GM12891 (cell line): Measurements from ENCODE around the gene DEPDC5.
"Not testable (repeated sequence)": the region's sequence is repeated elsewhere in the genome, so short reads cannot be mapped to it uniquely, and the experiment has no call there.

Experiments used
- DNase-seq: peaks from one replicate; pipeline ENCODE4 v3.0.0; 2011; ENCODE audit warnings: low spot score; ENCODE audit not compliant: insufficient read length
- FAIRE-seq: peaks from 2 replicates; lab custom pipeline; 2011; peaks lifted over from hg19 to GRCh38; lab: Jason Lieb, UNC
- PAX5 ChIP-seq: IDR thresholded peaks from 2 replicates; pipeline ENCODE4 v1.6.1; 2011; ENCODE audit warnings: low read length, moderate library complexity, mild to moderate bottlenecking; ENCODE audit not compliant: insufficient read depth, severe bottlenecking
- POLR2A ChIP-seq: IDR thresholded peaks from 2 replicates; pipeline ENCODE4 v1.6.1; 2011; ENCODE audit warnings: low read depth, low read length, control low read depth
- POLR2AphosphoS5 ChIP-seq: IDR thresholded peaks from 2 replicates; pipeline ENCODE4 v1.6.1; 2011; ENCODE audit warnings: low read depth, low read length, control low read depth
- POU2F2 ChIP-seq: IDR thresholded peaks from 2 replicates; pipeline ENCODE4 v1.6.1; 2011; ENCODE audit warnings: low read depth, mild to moderate bottlenecking, control low read depth, low read length, moderate library complexity
- SPI1 ChIP-seq: IDR thresholded peaks from 2 replicates; pipeline ENCODE4 v1.6.1; 2011; ENCODE audit warnings: low read depth, low read length, control low read depth
- TAF1 ChIP-seq: IDR thresholded peaks from 2 replicates; pipeline ENCODE4 v1.6.1; 2011; ENCODE audit warnings: low read depth, low read length, control low read depth

The DEPDC5 gene

GRCh38 chr22:31764785-31765184 lies 11.0 kb downstream of the DEPDC5 start:
- no peak for FAIRE-seq
- DNase-seq = no peak
- no peak for TF ChIP-seq POLR2A
- no peak for TF ChIP-seq SPI1
- no peak for TF ChIP-seq TAF1
- no peak for TF ChIP-seq PAX5
- TF ChIP-seq POLR2AphosphoS5 = no peak

GRCh38 chr22:31768422-31769059 lies 14.7 kb downstream of the DEPDC5 start:
- no peak for DNase-seq
- TF ChIP-seq POLR2AphosphoS5 (no peak), POLR2A (no peak)
- FAIRE-seq = no peak

DNA sequence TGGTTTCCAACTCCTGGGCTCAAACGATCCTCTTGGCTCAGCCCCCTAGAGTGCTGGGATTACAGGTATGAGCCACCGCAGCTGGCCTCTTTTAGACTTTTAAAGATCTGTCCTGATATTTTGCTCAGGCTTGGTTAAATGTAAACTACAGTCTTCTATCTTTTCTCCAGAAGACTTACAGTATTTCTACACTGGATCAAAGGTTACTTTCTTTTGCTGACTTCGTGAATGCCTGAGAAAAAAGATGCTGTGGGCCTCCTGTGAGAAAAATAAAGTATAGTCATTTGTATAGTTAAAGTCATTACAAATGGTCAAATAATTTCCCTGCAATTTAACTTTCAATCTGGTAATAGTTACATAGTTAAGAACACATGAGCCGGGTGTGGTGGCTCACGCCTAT lies 19.6 kb downstream of the DEPDC5 start:
- FAIRE-seq (no peak), DNase-seq (no peak)
- TF ChIP-seq POU2F2 (no peak), TAF1 (no peak), SPI1 (no peak), POLR2AphosphoS5 (no peak), POLR2A (no peak), PAX5 (no peak)

DNA sequence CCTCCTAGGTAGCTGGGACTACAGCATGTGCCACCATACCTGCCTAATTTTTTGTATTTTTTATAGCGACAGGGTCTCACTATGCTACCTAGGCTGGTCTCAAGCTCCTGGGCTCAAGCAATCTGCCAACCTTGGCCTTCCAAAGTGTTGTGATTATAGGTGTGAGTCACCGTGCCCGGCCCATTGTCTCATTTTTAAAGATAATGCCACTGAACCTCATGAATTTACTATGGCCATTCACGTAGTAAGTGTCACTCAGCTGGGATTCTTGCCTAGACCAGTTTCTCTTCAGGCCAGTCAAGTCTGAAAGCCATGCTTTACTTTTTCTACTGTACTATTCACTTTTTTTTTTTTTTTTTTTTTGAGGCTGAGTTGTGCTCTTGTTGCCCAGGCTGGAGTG lies 22.4 kb downstream of the DEPDC5 start:
- DNase-seq (no peak), FAIRE-seq (no peak)
- TF ChIP-seq SPI1 (no peak), PAX5 (no peak), TAF1 (no peak), POU2F2 (no peak)

GRCh38 chr22:31789803-31790202 lies 36.0 kb downstream of the DEPDC5 start:
- DNase-seq (no peak), FAIRE-seq (no peak)
- TF ChIP-seq POU2F2 (no peak), SPI1 (no peak), PAX5 (no peak), POLR2AphosphoS5 (no peak), TAF1 (no peak), POLR2A (no peak)

DNA sequence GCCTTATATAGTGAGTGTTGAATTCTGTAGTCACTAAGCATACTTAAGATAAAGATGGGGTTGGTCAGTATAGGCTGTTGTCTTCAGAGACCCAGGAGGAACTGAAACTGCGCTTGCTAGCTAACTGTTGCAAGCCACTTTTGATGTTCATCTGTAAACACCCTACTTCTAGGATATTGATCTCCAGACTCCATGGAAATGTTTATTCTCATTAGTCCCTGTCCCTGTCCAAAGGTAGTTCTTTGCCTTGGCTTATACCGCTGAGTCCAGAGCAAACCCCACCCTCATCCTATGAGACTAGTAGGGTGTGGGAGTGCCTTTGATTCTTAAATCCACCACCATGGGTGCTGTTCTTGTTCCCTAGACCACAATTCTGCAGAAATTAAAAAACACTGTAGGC lies 36.4 kb downstream of the DEPDC5 start:
- TF ChIP-seq TAF1 = no peak
- peak; percentile 97 for TF ChIP-seq SPI1
- FAIRE-seq = peak; percentile 72
- DNase-seq = no peak

DNA sequence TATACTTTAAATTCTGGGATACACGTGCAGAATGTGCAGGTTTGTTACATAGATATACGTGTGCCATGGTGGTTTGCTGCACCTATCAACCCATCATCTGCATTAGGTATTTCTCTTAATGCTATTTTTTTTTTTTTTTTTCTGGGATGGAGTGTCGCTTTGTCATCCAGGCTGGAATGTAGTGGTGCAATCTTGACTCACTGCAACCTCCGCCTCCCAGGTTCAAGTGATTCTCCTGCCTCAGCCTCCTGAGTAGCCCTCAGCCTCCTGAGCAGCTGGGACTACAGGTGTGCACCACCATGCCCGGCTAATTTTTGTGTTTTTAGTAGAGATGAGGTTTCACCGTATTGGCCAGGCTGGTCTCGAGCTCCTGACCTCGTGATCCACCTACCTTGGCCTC lies 45.5 kb downstream of the DEPDC5 start:
- DNase-seq, FAIRE-seq: not testable (repeated sequence)

DNA sequence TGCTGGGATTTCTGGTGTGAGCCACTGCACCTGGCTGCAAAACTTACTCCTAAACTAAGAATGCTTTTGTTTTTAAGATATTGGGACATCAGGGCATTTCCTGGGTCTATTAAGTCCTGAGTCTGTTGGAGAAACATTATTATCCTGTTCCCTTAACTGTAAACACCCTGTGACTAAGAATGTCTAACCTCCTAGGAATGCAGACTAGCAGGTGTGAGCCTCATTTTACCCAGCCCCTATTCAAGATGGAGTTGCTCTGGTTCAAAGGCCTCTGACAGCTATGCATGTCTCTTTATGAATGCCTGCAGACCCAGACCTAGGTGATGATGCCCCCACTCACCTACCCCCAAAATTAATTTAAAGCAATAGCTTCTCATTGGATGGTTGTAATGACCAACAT lies 46.2 kb downstream of the DEPDC5 start:
- TF ChIP-seq SPI1 (no peak), PAX5 (no peak)
- no peak for FAIRE-seq
- DNase-seq = no peak

DNA sequence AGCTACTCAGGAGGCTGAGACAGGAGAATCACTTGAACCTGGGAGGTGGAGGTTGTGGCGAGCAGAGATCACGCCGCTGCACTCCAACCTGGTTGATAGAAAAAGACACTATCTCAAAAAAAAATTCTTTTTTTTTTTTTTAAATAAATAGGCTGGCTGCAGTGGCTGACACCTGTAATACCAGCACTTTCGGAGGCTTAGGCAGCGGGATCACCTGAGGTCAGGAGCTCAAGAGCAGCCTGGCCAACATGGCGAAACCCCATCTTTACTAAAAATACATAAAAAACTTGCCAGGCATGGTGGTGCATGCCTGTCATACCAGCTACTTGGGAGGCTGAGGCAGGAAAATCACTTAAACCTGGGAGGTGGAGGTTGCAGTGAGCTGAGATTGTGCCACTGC lies 47.0 kb downstream of the DEPDC5 start:
- DNase-seq, FAIRE-seq: not testable (repeated sequence)

DNA sequence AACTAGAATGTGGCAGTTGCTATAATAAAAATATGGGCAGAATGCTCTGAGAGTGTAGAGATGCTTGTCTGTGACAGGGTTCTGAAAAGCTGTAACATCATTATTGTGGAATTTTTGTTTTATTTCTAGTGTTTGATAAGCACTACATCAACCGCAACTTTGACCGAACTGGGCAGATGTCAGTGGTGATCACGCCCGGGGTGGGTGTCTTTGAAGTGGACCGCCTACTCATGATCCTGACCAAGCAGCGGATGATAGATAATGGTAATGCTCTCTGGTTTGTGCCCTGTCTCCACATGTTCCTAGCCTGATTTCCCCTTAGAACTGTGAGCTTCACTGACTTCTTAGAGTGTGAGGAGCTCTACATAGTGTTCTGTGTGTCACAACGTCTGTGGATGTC lies 48.8 kb downstream of the DEPDC5 start:
- DNase-seq (no peak), FAIRE-seq (no peak)
- TF ChIP-seq POLR2A (no peak), SPI1 (no peak), POU2F2 (no peak), PAX5 (no peak), TAF1 (no peak), POLR2AphosphoS5 (no peak)

DNA sequence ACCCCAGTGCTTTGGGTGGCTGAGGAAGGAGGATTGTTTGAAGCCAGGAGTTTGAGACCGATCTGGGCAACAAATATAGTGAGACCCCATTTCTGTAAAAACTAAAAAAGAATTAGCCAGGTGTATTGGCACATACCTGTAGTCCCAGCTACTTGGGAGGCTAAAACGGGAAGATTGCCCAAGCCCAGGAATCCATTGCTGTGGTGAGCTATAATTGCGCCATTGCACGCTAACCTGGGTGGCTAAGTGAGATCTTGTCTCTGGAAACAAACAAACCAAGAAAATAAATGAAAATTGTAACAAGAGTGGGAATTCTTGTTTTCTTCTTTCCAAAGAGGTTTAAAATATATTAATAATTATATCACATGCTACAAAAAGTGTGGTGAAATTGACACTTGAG lies 52.9 kb downstream of the DEPDC5 start:
- FAIRE-seq = no peak
- DNase-seq = no peak
- TF ChIP-seq POLR2A (no peak), TAF1 (no peak)
